T-cell (primary cell): ENCODE data around the gene LSAMP. TPM values are rescaled to one million over a fixed set of nuclear protein-coding genes. Genes with fewer than 3 reads are reported as not detected.

Source experiments
- ATAC-seq, 4 experiments: fragments of 200-7000 bp in 3 of 4; fragments of 150-1000 bp in 1 of 4; cut with Tn5 transposase; replicated peaks in 1 of 4; 1 replicate in 3 of 4; 2 replicates in 1 of 4; pipeline ENCODE4 v1.10.0; 2021; ENCODE audit warnings: moderate library complexity in 3 of 4, mild to moderate bottlenecking in 2 of 4, moderate number of reproducible peaks in 1 of 4
- CTCF ChIA-PET, 2 donors: fragments of 300-600 bp; sonication (Branson Sonifier 250); formaldehyde crosslinking; loops; one replicate each; lab custom pipeline; 2022; ENCODE audit warnings: antibody characterized with exemption in 2 of 2; lab: Charles Lee
- POLR2A ChIA-PET, 2 donors: fragments of 300-600 bp; sonication (Branson Sonifier 250); formaldehyde crosslinking; loops; one replicate each; lab custom pipeline; 2022; ENCODE audit warnings: antibody characterized with exemption in 2 of 2; lab: Charles Lee
- DNase-seq, 35 experiments: peaks; one replicate each; pipeline versions ENCODE4 v3.0.0 to v3.0.0-alpha.2; 2013 to 2023
- H3K27ac ChIP-seq: one replicate; pipeline ENCODE4 v1.5.1; 2013; ENCODE audit warnings: low read length
- H3K27me3 ChIP-seq, 2 experiments: replicated peaks in 1 of 2; 1 replicate in 1 of 2; 2 replicates in 1 of 2; pipeline versions ENCODE4 v1.6.1 to v1.7.0; 2013; ENCODE audit warnings: low read length in 1 of 2, mixed read lengths in 1 of 2; ENCODE audit not compliant: control insufficient read depth in 2 of 2, insufficient read depth in 2 of 2; ENCODE audit errors: extremely low read depth in 1 of 2
- H3K36me3 ChIP-seq, 2 donors: 1 replicate in 1 of 2; 2 replicates in 1 of 2; pipeline versions ENCODE4 v1.6.1 to v1.7.0; 2013; ENCODE audit warnings: low read length in 1 of 2; ENCODE audit not compliant: control insufficient read depth in 2 of 2, insufficient read depth in 1 of 2; ENCODE audit errors: extremely low read depth in 1 of 2
- H3K4me1 ChIP-seq, 2 experiments: 1 replicate in 1 of 2; 2 replicates in 1 of 2; pipeline versions ENCODE4 v1.6.1 to v1.7.0; 2013; ENCODE audit warnings: low read length in 2 of 2, mixed read lengths in 1 of 2; ENCODE audit not compliant: insufficient read depth in 2 of 2, control insufficient read depth in 1 of 2; ENCODE audit errors: extremely low read depth in 1 of 2
- H3K4me3 ChIP-seq, 2 donors: 1 replicate in 1 of 2; 2 replicates in 1 of 2; pipeline versions ENCODE4 v1.5.1 to v1.7.0; 2013; ENCODE audit warnings: mild to moderate bottlenecking in 2 of 2, low read length in 1 of 2, moderate library complexity in 1 of 2; ENCODE audit not compliant: control insufficient read depth in 1 of 2; ENCODE audit errors: extremely low read depth in 1 of 2
- H3K9me3 ChIP-seq: 2 replicates; pipeline ENCODE4 v1.7.0; 2013
- H3K27ac Mint-ChIP-seq, 2 donors: one replicate each; pipeline ENCODE4 v1.8.0; 2020 to 2021; ENCODE audit warnings: mild to moderate bottlenecking in 2 of 2, mixed read lengths in 2 of 2
- H3K27me3 Mint-ChIP-seq, 2 donors: one replicate each; pipeline ENCODE4 v1.8.0; 2021 to 2022; ENCODE audit warnings: mixed read lengths in 2 of 2
- H3K36me3 Mint-ChIP-seq: one replicate; pipeline ENCODE4 v1.8.0; 2021; ENCODE audit warnings: mixed read lengths
- H3K4me1 Mint-ChIP-seq, 3 donors: one replicate each; pipeline ENCODE4 v1.8.0; 2020 to 2022; ENCODE audit warnings: mixed read lengths in 3 of 3, mild to moderate bottlenecking in 1 of 3
- H3K4me3 Mint-ChIP-seq, 3 donors: one replicate each; pipeline ENCODE4 v1.8.0; 2020 to 2022; ENCODE audit warnings: mild to moderate bottlenecking in 3 of 3, mixed read lengths in 3 of 3, moderate library complexity in 3 of 3
- H3K9me3 Mint-ChIP-seq, 3 donors: one replicate each; pipeline ENCODE4 v1.8.0; 2020 to 2022; ENCODE audit warnings: mixed read lengths in 3 of 3
- WGBS: methylation state at CpG from one replicate; pipeline ENCODE4 v1.1.5; 2013; ENCODE audit warnings: missing lambda C conversion rate; ENCODE audit not compliant: insufficient coverage; 5-methylcytosine and 5-hydroxymethylcytosine counted together
- total RNA-seq, 35 experiments: library from RNA in 6 of 35; stranded (reverse) in 6 of 35; fragments of 120-200 nt in 1 of 35; gene quantifications; one replicate each; pipeline versions ENCODE4 v1.2.1 to v1.2.4 and lab custom pipeline; 2013 to 2026

The LSAMP gene
- total RNA-seq, 5 donors from 2014 or later (not counting 1 experiment from before 2014, with no cell fraction given) = 0.03 to 0.28 (median 0.06) TPM; not detected in 2

DNA sequence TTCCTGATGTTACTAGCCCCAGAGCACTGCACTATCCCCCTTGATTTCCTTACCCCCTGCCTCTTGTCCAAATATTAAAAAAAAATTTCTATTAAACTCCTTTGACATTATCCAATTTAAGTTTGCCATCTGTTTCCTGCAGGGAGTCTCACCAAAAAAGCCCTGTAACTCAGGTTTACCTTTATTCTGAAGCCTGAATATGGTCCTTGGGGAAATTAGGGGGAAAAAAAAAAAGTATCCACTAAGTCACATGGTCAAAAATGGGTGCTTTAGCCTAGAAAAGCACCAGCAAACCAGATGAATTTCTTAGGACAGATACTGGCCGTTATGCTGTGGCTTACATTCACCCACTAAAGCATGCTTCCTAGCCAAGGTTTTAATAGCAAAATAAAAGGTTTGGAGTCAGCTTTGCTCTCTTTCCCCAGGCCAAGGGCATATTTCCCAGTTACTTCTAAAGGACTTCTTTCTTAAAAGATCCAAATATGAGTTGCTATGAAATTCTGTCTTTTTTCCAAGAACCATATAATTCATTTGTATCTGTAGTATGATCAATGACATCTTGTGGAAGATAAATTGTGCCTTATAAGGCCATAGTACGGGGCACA is 394.9 kb downstream of the LSAMP start:
- no peak overlapping the region for H3K27ac Mint-ChIP-seq
- no CpG with 5 or more reads among the region's 2 CpGs for WGBS

GRCh38 chr3:116048991-116049390 is 396.3 kb downstream of the LSAMP start:
- H3K4me1 ChIP-seq = no peaks in the 10 kb centered on the region
- no peak for ATAC-seq
- POLR2A ChIA-PET = interaction anchor here in 1 of 2 donors (0.6 kb wide), 1 partner anchor 11 kb away, joined by 3 read pairs; no protein-coding TSS in a partner anchor
- Mint-ChIP-seq H3K36me3 (no peaks in the 10 kb centered on the region), H3K4me3 (no peak overlapping the region), H3K9me3 (no peaks in the 10 kb centered on the region), H3K4me1 (no peaks in the 10 kb centered on the region), H3K27me3 (no peaks in the 10 kb centered on the region), H3K27ac (no peak overlapping the region)
- no peak overlapping the region for H3K4me3 ChIP-seq
- H3K27me3 ChIP-seq = no peaks in the 10 kb centered on the region
- CTCF ChIA-PET = no interaction called here
- no peak for DNase-seq
- H3K9me3 ChIP-seq = no peaks in the 10 kb centered on the region
- no peaks in the 10 kb centered on the region for H3K36me3 ChIP-seq
- no peak overlapping the region for H3K27ac ChIP-seq

More for the DNA sequence above, 394.9 kb downstream of the LSAMP start:
- Histone ChIP-seq H3K27me3 (no peaks in the 10 kb centered on the region), H3K4me1 (no peaks in the 10 kb centered on the region), H3K4me3 (no peak overlapping the region), H3K36me3 (no peaks in the 10 kb centered on the region), H3K27ac (no peak overlapping the region), H3K9me3 (no peaks in the 10 kb centered on the region)
- H3K27me3 Mint-ChIP-seq = no peaks in the 10 kb centered on the region
- no peak overlapping the region for H3K4me3 Mint-ChIP-seq
- H3K4me1 Mint-ChIP-seq = no peaks in the 10 kb centered on the region
- ATAC-seq (no peak), DNase-seq (no peak)
- H3K36me3 Mint-ChIP-seq = no peaks in the 10 kb centered on the region
- POLR2A ChIA-PET = no interaction called here
- H3K9me3 Mint-ChIP-seq = no peaks in the 10 kb centered on the region
- CTCF ChIA-PET = no interaction called here

DNA sequence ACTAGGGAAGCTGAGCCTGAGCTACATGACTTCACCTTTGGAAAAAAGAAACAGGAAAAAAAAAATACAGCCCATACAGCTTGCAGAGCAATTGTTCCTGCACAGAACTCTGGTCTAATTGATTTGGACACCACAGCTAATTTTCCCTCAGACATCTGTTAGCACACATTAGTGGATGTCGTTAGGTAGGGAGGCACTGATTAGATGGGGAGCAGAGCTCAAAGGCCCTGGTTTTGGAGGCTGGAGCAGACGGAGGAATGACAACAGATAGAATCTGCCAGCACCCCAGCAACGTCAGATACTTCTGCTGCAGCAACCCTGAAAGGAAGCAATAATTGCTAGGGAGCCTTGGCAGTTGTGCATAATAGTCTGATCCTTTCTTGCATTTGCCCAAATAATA is 398.9 kb downstream of the LSAMP start:
- no CpG with 5 or more reads among the region's 3 CpGs for WGBS
- H3K27ac ChIP-seq = no peak overlapping the region
- no peak overlapping the region for H3K27ac Mint-ChIP-seq
- no peak overlapping the region for H3K4me3 ChIP-seq
- DNase-seq = no peak
- POLR2A ChIA-PET = no interaction called here
- CTCF ChIA-PET = no interaction called here
- no peaks in the 10 kb centered on the region for H3K9me3 ChIP-seq
- H3K27me3 Mint-ChIP-seq = peaks cover 0 to 4% of the 10 kb centered on the region in 2 donors
- no peak overlapping the region for H3K4me3 Mint-ChIP-seq
- no peak for ATAC-seq
- peaks cover 0 to 3% (median 0%) of the 10 kb centered on the region in 3 donors for H3K9me3 Mint-ChIP-seq
- H3K36me3 Mint-ChIP-seq = no peaks in the 10 kb centered on the region
- H3K4me1 Mint-ChIP-seq = no peaks in the 10 kb centered on the region
- no peaks in the 10 kb centered on the region for H3K4me1 ChIP-seq
- H3K36me3 ChIP-seq = no peaks in the 10 kb centered on the region
- H3K27me3 ChIP-seq = no peaks in the 10 kb centered on the region

GRCh38 chr3:116045314-116045713 is 400.0 kb downstream of the LSAMP start:
- POLR2A ChIA-PET = interaction anchor here in 1 of 2 donors (0.6 kb wide), 1 partner anchor 1068 kb away, joined by 3 read pairs; no protein-coding TSS in a partner anchor
- Mint-ChIP-seq H3K36me3 (no peaks in the 10 kb centered on the region), H3K27me3 (peaks cover 0 to 4% of the 10 kb centered on the region in 2 donors)

GRCh38 chr3:116040152-116040551 is 405.1 kb downstream of the LSAMP start:
- Mint-ChIP-seq H3K4me3 (no peak overlapping the region), H3K27me3 (peaks cover 0 to 7% of the 10 kb centered on the region in 2 donors), H3K36me3 (no peaks in the 10 kb centered on the region), H3K9me3 (peaks cover 0 to 4% (median 3%) of the 10 kb centered on the region in 3 donors), H3K27ac (no peak overlapping the region), H3K4me1 (no peaks in the 10 kb centered on the region)
- no peak overlapping the region for H3K4me3 ChIP-seq
- no peaks in the 10 kb centered on the region for H3K27me3 ChIP-seq
- 100% methylated on average over 1 of the region's 3 CpGs for WGBS
- H3K9me3 ChIP-seq = no peaks in the 10 kb centered on the region
- H3K36me3 ChIP-seq = no peaks in the 10 kb centered on the region
- DNase-seq (no peak), ATAC-seq (no peak)
- no peaks in the 10 kb centered on the region for H3K4me1 ChIP-seq
- POLR2A ChIA-PET = no interaction called here
- H3K27ac ChIP-seq = no peak overlapping the region
- CTCF ChIA-PET = no interaction called here

More at GRCh38 chr3:116045314-116045713, 400.0 kb downstream of the LSAMP start:
- DNase-seq (no peak), ATAC-seq (no peak)
- Histone ChIP-seq H3K27ac (no peak overlapping the region), H3K4me1 (no peaks in the 10 kb centered on the region), H3K27me3 (no peaks in the 10 kb centered on the region), H3K9me3 (no peaks in the 10 kb centered on the region), H3K4me3 (no peak overlapping the region), H3K36me3 (no peaks in the 10 kb centered on the region)
- CTCF ChIA-PET = no interaction called here
- Mint-ChIP-seq H3K9me3 (peaks cover 0 to 4% (median 0%) of the 10 kb centered on the region in 3 donors), H3K4me1 (no peaks in the 10 kb centered on the region), H3K27ac (no peak overlapping the region), H3K4me3 (no peak overlapping the region)

DNA sequence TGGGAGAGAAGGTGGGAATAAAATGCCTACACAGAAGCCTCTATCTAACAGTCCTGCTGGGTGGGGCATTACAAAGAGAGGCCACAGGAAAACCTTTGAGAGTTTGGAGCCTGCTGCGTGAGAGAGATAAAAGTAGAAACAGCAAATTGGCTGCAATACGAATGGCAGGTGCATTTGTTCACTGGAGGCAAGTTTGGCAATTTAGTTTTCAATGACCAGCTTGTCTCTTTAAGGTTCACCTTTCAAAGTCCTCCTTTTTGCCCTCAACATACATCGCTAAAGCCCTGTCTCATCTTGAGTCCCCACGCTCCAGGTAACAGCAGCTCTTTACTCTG is 405.7 kb downstream of the LSAMP start:
- Mint-ChIP-seq H3K27ac (no peak overlapping the region), H3K36me3 (no peaks in the 10 kb centered on the region), H3K4me3 (no peak overlapping the region), H3K27me3 (peaks cover 0 to 7% of the 10 kb centered on the region in 2 donors), H3K4me1 (no peaks in the 10 kb centered on the region), H3K9me3 (peaks cover 0 to 4% (median 3%) of the 10 kb centered on the region in 3 donors)
- H3K27me3 ChIP-seq = no peaks in the 10 kb centered on the region
- DNase-seq (no peak), ATAC-seq (no peak)
- H3K4me3 ChIP-seq = no peak overlapping the region
- CTCF ChIA-PET = no interaction called here
- POLR2A ChIA-PET = no interaction called here
- no peaks in the 10 kb centered on the region for H3K9me3 ChIP-seq
- 68% methylated on average over 2 of the region's 4 CpGs for WGBS
- H3K27ac ChIP-seq = no peak overlapping the region
- H3K36me3 ChIP-seq = no peaks in the 10 kb centered on the region
- H3K4me1 ChIP-seq = no peaks in the 10 kb centered on the region
